OCI-LY7 (cell line): Measurements from ENCODE around the gene CMSS1.

Source experiments
- CTCF ChIP-seq: fragments of 200-600 bp; sonication (generic); conservative IDR thresholded peaks from 2 replicates; pipeline ENCODE4 v1.5.1; 2014; ENCODE audit warnings: mild to moderate bottlenecking, antibody characterized with exemption, low read length, moderate library complexity, mixed read lengths
- EZH2phosphoT487 ChIP-seq: fragments of 200-600 bp; sonication (generic); IDR thresholded peaks from 2 replicates; pipeline ENCODE4 v1.6.1; 2018; ENCODE audit warnings: low read depth, borderline replicate concordance, mild to moderate bottlenecking, mixed run types, antibody characterized with exemption, low read length, moderate library complexity, mixed read lengths

- no peak for TF ChIP-seq CTCF
- no peak for TF ChIP-seq EZH2phosphoT487
Observed at GRCh38 chr3:99910752-99911290, 93.2 kb downstream of the CMSS1 start.
